Endodermal cell (in vitro differentiated cells): ENCODE results near the gene HDAC4. TPM values are rescaled to one million over a fixed set of nuclear protein-coding genes. Genes with fewer than 3 reads are reported as not detected.
A peak's percentile ranks its signal among the peaks of the same experiment; 100 is the strongest.

ENCODE experiments used
- DNase-seq: peaks from one replicate; pipeline ENCODE4 v3.0.0-alpha.2; 2017
- H3K27ac ChIP-seq: 2 replicates; pipeline ENCODE4 v1.5.1; 2013; ENCODE audit warnings: mild to moderate bottlenecking, low read depth, low read length, moderate library complexity
- H3K27me3 ChIP-seq: 2 replicates; pipeline ENCODE4 v1.6.1; 2013; ENCODE audit warnings: mild to moderate bottlenecking, low read length, moderate library complexity; ENCODE audit not compliant: insufficient read depth, control insufficient read depth, poor library complexity, severe bottlenecking
- H3K36me3 ChIP-seq: 2 replicates; pipeline ENCODE4 v1.7.0; 2013; ENCODE audit warnings: mild to moderate bottlenecking, low read length, moderate library complexity; ENCODE audit not compliant: control insufficient read depth, insufficient read depth
- H3K4me1 ChIP-seq: one replicate; pipeline ENCODE4 v1.7.0; 2013; ENCODE audit warnings: low read length; ENCODE audit not compliant: control insufficient read depth, insufficient read depth
- H3K4me3 ChIP-seq: 2 replicates; pipeline ENCODE4 v1.5.1; 2013; ENCODE audit warnings: mild to moderate bottlenecking, low read length, moderate library complexity
- H3K9ac ChIP-seq: 2 replicates; pipeline ENCODE4 v1.6.1; 2013; ENCODE audit warnings: mild to moderate bottlenecking, low read length, moderate library complexity; ENCODE audit not compliant: poor library complexity, severe bottlenecking; ENCODE audit errors: extremely low read depth
- H3K9me3 ChIP-seq: 2 replicates; pipeline ENCODE4 v1.6.1; 2013; ENCODE audit warnings: mild to moderate bottlenecking, low read length, moderate library complexity; ENCODE audit not compliant: control insufficient read depth
- H3K27ac Mint-ChIP-seq: 2 replicates; pipeline ENCODE4 v1.8.0; 2020; ENCODE audit warnings: mixed read lengths
- H3K27me3 Mint-ChIP-seq: 2 replicates; pipeline ENCODE4 v1.8.0; 2021; ENCODE audit warnings: mild to moderate bottlenecking, mixed read lengths; ENCODE audit not compliant: insufficient read depth
- H3K36me3 Mint-ChIP-seq: 2 replicates; pipeline ENCODE4 v1.8.0; 2020; ENCODE audit warnings: low read depth, mixed read lengths
- H3K4me1 Mint-ChIP-seq: 2 replicates; pipeline ENCODE4 v1.8.0; 2020; ENCODE audit warnings: mixed read lengths
- H3K4me3 Mint-ChIP-seq: 2 replicates; pipeline ENCODE4 v1.8.0; 2020; ENCODE audit warnings: mild to moderate bottlenecking, moderate library complexity, mixed read lengths
- H3K9me3 Mint-ChIP-seq: 2 replicates; pipeline ENCODE4 v1.8.0; 2020; ENCODE audit warnings: mild to moderate bottlenecking, mixed read lengths
- CTCF ChIP-seq: fragments of 200-600 bp; sonication (generic); conservative IDR thresholded peaks from 2 replicates; pipeline ENCODE4 v1.5.0; 2021; ENCODE audit warnings: antibody characterized with exemption, mild to moderate bottlenecking
- WGBS, 2 experiments: methylation state at CpG; one replicate each; pipeline versions ENCODE4 v1.1.5 to v1.1.7; 2013; ENCODE audit warnings: missing lambda C conversion rate in 2 of 2, mixed read lengths in 1 of 2; ENCODE audit not compliant: insufficient coverage in 1 of 2, insufficient read length in 1 of 2; 5-methylcytosine and 5-hydroxymethylcytosine counted together
- total RNA-seq, 2 donors: library from RNA; stranded (reverse); fragmentation: NEBNext Ultra II Directional in 1 of 2; extraction: Animal tissue kit (Norgen Biotek cat#: 25700) in 1 of 2; gene quantifications; 2 replicates in 1 of 2; 3 replicates in 1 of 2; pipeline ENCODE4 v1.2.1, GENCODE V29; 2021

Gene HDAC4
- total RNA-seq, 2 donors from 2014 or later: 45.7 to 51.2 TPM

GRCh38 chr2:239157269-239157668, 243.6 kb downstream of the HDAC4 start:
- no peaks in the 10 kb centered on the region for H3K4me1 Mint-ChIP-seq
- no peak for TF ChIP-seq CTCF
- Histone ChIP-seq H3K27me3 (no peaks in the 10 kb centered on the region), H3K27ac (no peak overlapping the region), H3K9me3 (no peaks in the 10 kb centered on the region), H3K4me3 (no peak overlapping the region), H3K9ac (no peak overlapping the region), H3K36me3 (peaks cover 6% of the 10 kb centered on the region), H3K4me1 (no peaks in the 10 kb centered on the region)
- DNase-seq: peak; percentile 34
- 95 to 97% methylated on average over 5 to 12 of the region's 12 CpGs for WGBS, 2 experiments
- H3K27me3 Mint-ChIP-seq: no peaks in the 10 kb centered on the region
- no peak overlapping the region for H3K27ac Mint-ChIP-seq
- peaks cover 50% of the 10 kb centered on the region for H3K36me3 Mint-ChIP-seq
- no peak overlapping the region for H3K4me3 Mint-ChIP-seq
- H3K9me3 Mint-ChIP-seq: no peaks in the 10 kb centered on the region

DNA sequence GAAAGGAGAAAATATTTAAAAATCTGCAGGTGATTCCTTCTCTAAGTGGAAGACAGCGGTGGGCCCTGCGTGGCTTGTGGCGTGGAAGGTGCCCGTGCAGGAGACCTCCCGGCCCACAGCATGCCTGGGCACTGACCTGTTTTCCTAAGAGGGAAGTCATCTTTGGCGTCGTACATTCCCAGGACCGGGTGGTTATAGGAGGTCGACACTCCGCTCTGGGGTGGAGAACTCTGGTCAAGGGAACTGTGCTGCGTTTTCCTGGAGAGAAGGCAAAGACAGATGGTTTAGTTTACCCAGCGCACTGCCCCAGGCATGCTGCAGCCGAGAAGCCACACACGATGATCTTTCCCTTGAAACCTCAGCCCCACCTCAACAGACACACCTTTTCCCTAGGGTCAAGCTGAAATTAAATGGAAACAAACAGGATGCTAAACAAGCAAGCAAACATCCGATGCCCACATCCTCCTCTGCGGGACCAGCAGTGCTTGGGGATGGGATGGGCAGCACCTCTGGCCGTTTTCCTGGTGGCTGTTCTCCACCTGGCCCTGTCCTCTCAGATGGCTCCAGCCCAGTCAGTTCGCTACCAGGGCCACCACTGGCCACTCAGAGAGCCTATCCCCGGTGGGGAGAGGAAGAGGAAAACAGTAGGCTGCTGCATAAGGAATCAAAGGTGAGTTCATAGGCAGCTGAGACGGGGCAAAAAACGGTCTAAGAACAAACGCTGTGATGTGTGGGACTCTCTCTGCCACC, 244.1 kb downstream of the HDAC4 start:
- peaks cover 47% of the 10 kb centered on the region for H3K36me3 Mint-ChIP-seq
- no peaks in the 10 kb centered on the region for H3K9me3 Mint-ChIP-seq
- 92 to 97% methylated on average over 22 of the region's 22 CpGs for WGBS, 2 experiments
- DNase-seq: peak; percentile 32
- no peak overlapping the region for H3K27ac ChIP-seq
- no peaks in the 10 kb centered on the region for H3K27me3 ChIP-seq
- no peak overlapping the region for H3K27ac Mint-ChIP-seq
- no peak overlapping the region for H3K4me3 ChIP-seq
- H3K4me3 Mint-ChIP-seq: no peak overlapping the region
- TF ChIP-seq CTCF: no peak
- H3K9me3 ChIP-seq: no peaks in the 10 kb centered on the region
- no peak overlapping the region for H3K9ac ChIP-seq
- H3K27me3 Mint-ChIP-seq: no peaks in the 10 kb centered on the region
- H3K4me1 ChIP-seq: no peaks in the 10 kb centered on the region
- H3K36me3 ChIP-seq: peaks cover 6% of the 10 kb centered on the region
- H3K4me1 Mint-ChIP-seq: no peaks in the 10 kb centered on the region

GRCh38 chr2:239155806-239156480, 244.9 kb downstream of the HDAC4 start:
- no peak overlapping the region for H3K27ac Mint-ChIP-seq
- Histone ChIP-seq H3K4me1 (no peaks in the 10 kb centered on the region), H3K9ac (no peak overlapping the region), H3K36me3 (peaks cover 6% of the 10 kb centered on the region), H3K27me3 (no peaks in the 10 kb centered on the region), H3K27ac (no peak overlapping the region), H3K9me3 (no peaks in the 10 kb centered on the region), H3K4me3 (no peak overlapping the region)
- H3K4me1 Mint-ChIP-seq: no peaks in the 10 kb centered on the region
- no peak overlapping the region for H3K4me3 Mint-ChIP-seq
- 97 to 100% methylated on average over 9 to 12 of the region's 12 CpGs for WGBS, 2 experiments
- no peaks in the 10 kb centered on the region for H3K9me3 Mint-ChIP-seq
- no peaks in the 10 kb centered on the region for H3K27me3 Mint-ChIP-seq
- TF ChIP-seq CTCF: no peak
- DNase-seq: no peak
- peaks cover 40% of the 10 kb centered on the region for H3K36me3 Mint-ChIP-seq
